Measurements from ENCODE around the gene RNF128. TPM values are rescaled to one million over a fixed set of nuclear protein-coding genes. Genes with fewer than 3 reads are reported as not detected.

Gene RNF128
- total RNA-seq, 1 donor, result 0.43 TPM

GRCh38 chrX:106702636-106703035, 23.9 kb upstream of the RNF128 start:
- DNase-seq (ENCODE audit: low read depth), result no peak
- H3K4me3 ChIP-seq (ENCODE audit: low read depth, low read length), result no peak overlapping the region
- TF ChIP-seq CTCF (IDR thresholded peaks at IDR 0.05; ENCODE audit: insufficient read depth, low read depth, low read length), result no peak

- H3K4me3 ChIP-seq (ENCODE audit: low read depth, low read length), result no peak overlapping the region
- TF ChIP-seq CTCF (IDR thresholded peaks at IDR 0.05; ENCODE audit: insufficient read depth, low read depth, low read length), result no peak
- no peak for DNase-seq (ENCODE audit: low read depth)
These were observed 20.0 kb upstream of the RNF128 start for GRCh38 chrX:106706466-106706865.

- peak; percentile 56 for DNase-seq (ENCODE audit: low read depth)
- no peak overlapping the region for H3K4me3 ChIP-seq (ENCODE audit: low read depth, low read length)
- TF ChIP-seq CTCF (IDR thresholded peaks at IDR 0.05; ENCODE audit: insufficient read depth, low read depth, low read length), result no peak
These were observed 18.6 kb upstream of the RNF128 start for GRCh38 chrX:106707771-106708454.

GRCh38 chrX:106710771-106711170, 15.7 kb upstream of the RNF128 start:
- no peak for DNase-seq (ENCODE audit: low read depth)
- no peak overlapping the region for H3K4me3 ChIP-seq (ENCODE audit: low read depth, low read length)
- no peak for TF ChIP-seq CTCF (IDR thresholded peaks at IDR 0.05; ENCODE audit: insufficient read depth, low read depth, low read length)

- TF ChIP-seq CTCF (IDR thresholded peaks at IDR 0.05; ENCODE audit: insufficient read depth, low read depth, low read length), result no peak
- DNase-seq (ENCODE audit: low read depth), result no peak
- H3K4me3 ChIP-seq (ENCODE audit: low read depth, low read length), result no peak overlapping the region
These were observed 15.1 kb upstream of the RNF128 start for GRCh38 chrX:106711375-106711774.

GRCh38 chrX:106716004-106716403, 10.5 kb upstream of the RNF128 start:
- TF ChIP-seq CTCF (IDR thresholded peaks at IDR 0.05; ENCODE audit: insufficient read depth, low read depth, low read length), result no peak
- H3K4me3 ChIP-seq (ENCODE audit: low read depth, low read length), result no peak overlapping the region
- no peak for DNase-seq (ENCODE audit: low read depth)

GRCh38 chrX:106716463-106716862, 10.0 kb upstream of the RNF128 start:
- TF ChIP-seq CTCF (IDR thresholded peaks at IDR 0.05; ENCODE audit: insufficient read depth, low read depth, low read length), result no peak
- H3K4me3 ChIP-seq (ENCODE audit: low read depth, low read length), result no peak overlapping the region
- DNase-seq (ENCODE audit: low read depth), result no peak

All from fibroblast of villous mesenchyme (primary cell).